ENCODE results near the gene FKBP8. TPM values are rescaled to one million over a fixed set of nuclear protein-coding genes. Genes with fewer than 3 reads are reported as not detected.
A peak's percentile ranks its signal among the peaks of the same experiment; 100 is the strongest.
"Not testable (repeated sequence)": the region's sequence is repeated elsewhere in the genome, so short reads cannot be mapped to it uniquely, and the experiment has no call there.

The FKBP8 gene
- total and polyA plus RNA-seq, 5 experiments from 2014 or later = 87.0 to 236 (median 125) TPM

DNA sequence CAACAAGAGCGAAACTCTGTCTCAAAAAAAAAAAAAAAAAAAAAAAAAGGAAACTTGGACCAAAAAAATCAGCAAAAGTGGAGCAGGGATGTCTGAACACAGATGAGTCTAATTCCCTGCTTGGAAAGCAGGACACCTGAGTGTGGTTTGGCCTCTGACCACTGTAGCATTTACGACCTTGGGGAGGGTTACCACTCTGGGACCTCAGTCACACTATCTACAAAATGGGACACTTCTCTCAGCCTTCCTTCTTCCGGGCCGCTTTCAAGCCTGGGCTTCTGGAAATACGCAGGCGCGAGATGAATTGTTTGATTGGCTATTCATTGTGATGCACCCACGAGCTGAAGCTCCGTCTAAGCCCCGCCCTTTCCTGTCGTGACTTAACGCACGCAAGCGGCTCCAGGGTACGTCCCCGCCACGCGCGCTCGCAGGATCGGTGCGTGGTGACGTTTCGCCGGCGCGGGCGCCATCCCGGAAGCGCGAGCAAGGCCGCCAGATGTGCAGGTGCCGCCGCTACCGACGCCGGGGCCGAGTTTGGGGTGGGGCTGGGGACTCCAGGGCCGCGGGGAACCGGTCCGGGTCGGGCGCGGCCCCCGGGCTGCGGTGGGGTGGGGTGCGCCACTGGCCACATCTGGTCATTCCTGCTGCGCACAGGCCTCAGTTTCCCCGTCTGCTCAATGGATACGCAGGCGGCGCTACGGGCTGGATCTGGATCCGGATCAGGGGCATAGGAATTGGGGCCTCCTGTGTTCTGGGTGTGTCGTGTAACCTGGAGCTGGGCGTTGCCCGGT lies 14.2 kb upstream of the FKBP8 start, which contains the start of gene KXD1:
KXD1 (plus strand) TSS at position 460 of the 791 bp plus-strand sequence. CDS start 4,187 bp downstream, outside the sequence.
- peak; percentile 90 to 99 (median 98) for DNase-seq
- peak; percentile 98 to 99 for ATAC-seq
- Mint-ChIP-seq H3K9me3 (no peaks in the 10 kb centered on the region), H3K27ac (peak within 1 kb of the TSS; percentile 89 to 99 (median 95)), H3K4me1 (peaks cover 11 to 30% (median 21%) of the 10 kb centered on the region in 4 donors), H3K27me3 (no peaks in the 10 kb centered on the region), H3K36me3 (peaks cover 0 to 7% (median 0%) of the 10 kb centered on the region in 3 donors), H3K4me3 (peak within 1 kb of the TSS; percentile 80 to 94 (median 90))
- POLR2A ChIA-PET = interaction anchor here (0.6 to 4.1 kb wide), 24 partner anchors 9 to 1115 kb away, joined by 3 to 52 read pairs (median 4); partner anchors contain the start of genes COPE, DDX49, ELL and FKBP8

DNA sequence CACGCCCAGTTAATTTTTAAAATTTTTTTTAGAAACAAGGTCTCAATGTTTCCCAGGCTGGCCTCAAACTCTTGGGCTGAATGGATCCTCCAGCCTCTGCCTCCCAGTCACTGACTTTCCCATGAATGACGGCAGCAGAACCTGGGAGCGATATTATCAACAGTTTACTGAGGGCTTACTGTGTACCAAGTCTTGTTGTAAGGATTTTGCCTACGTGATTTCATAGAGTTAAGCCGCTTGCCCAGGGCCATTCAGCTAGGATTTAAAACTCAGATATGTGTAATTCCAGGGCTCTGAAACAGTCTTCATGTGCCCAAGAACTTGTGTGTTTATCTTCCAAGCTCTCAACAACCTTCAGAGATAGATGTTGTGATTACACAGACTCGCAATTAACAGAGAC lies 8.3 kb upstream of the FKBP8 start:
- peak overlapping the region in 1 of 10 donors; percentile 39 for H3K27ac Mint-ChIP-seq
- H3K9me3 Mint-ChIP-seq = no peaks in the 10 kb centered on the region
- no peaks in the 10 kb centered on the region for H3K36me3 Mint-ChIP-seq
- POLR2A ChIA-PET = no interaction called here
- ATAC-seq = no peak
- DNase-seq = no peak
- H3K27me3 Mint-ChIP-seq = no peaks in the 10 kb centered on the region
- H3K4me1 Mint-ChIP-seq = no peaks in the 10 kb centered on the region
- H3K4me3 Mint-ChIP-seq = no peak overlapping the region

DNA sequence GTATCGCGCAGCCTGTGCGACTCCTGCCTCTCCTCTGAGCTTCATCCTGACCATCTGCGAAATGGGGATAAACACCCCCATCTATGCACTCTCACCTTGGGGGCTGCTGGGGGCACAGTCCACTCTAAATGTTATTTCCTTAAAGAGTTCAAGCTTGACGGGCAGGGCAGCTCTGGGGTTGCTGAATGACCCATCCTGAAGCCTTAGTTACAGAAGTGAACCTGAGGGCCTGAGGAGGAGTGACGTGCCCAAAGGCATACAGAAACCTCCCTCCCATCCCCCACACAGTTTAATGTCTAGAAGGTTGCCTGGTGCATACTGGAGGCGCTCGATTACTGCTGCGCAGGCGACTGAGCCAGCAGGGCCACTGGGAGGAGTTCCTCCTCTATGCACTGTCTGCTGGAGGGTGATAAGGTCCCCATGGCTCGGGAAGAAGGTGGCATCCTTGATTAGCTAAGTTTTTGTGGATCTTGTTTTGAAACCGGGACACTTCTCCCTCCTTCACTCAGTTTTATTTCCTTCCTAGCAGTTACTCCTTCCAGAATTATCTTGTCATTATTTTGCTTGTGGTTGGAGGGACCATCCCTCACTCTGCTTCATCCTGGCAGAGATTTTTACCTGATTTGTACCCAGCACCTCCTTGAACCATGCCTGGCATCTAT lies 572 bp upstream of the FKBP8 start:
- Mint-ChIP-seq H3K4me1 (peaks cover 7 to 36% (median 30%) of the 10 kb centered on the region in 4 donors), H3K4me3 (peak overlapping the region; percentile 86 to 94 (median 92)), H3K36me3 (peaks cover 0 to 27% (median 2%) of the 10 kb centered on the region in 3 donors), H3K9me3 (no peaks in the 10 kb centered on the region), H3K27ac (peak overlapping the region; percentile 90 to 98 (median 95)), H3K27me3 (no peaks in the 10 kb centered on the region)
- POLR2A ChIA-PET = interaction anchor here (0.8 to 2.8 kb wide), 6 partner anchors 13 to 288 kb away, joined by 4 to 29 read pairs (median 10); partner anchors contain the start of genes ELL, KXD1, REX1BD and UBA52
- peak; percentile 52 to 64 for ATAC-seq
- DNase-seq = peak in 9 of 10 donors; percentile 33 to 80 (median 57)

DNA sequence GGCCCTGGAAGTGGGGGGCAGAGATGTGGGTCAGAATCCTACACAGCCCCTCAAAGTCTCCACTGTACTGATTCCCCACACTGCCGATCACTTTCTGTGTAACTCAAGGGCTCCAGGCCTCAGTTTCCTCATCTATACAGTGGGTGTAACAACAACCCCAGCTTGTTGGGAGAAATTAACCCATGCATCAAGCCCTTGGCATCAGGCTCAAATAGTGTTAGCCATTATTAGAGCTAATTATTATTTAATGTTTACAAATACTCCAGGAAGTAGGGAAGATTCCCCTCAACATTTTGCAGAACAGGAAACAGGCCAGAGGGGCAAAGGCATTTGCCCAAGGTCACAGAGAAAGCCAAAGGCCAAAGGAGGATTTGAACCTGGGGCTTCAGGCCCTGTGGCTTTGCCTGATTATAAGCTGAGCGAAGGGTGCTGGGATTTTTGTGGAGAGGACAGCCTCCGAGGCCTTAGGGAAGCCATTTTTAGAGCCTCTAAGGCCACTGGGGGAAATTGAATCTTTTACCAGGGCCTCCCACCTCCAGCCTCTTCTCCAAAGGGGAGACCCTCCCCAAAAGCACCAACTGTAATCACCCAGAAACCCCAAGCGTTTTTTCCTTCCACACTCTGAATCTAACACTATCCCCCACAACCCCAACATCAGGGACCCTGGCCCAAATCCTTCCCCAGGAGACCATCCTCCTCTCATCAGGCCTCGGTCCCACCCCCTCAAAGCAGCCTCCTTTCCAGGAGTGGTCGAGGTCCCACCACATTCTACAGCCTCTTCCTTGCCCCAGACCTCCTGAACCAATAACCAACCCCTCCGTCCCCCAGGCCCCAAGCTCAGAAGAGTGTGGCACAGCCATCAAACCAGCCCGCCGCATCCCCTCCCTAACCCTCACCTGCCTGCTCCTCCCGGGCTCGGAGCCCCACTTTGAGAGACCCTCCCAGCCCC lies 1.1 kb downstream of the FKBP8 start:
- peak overlapping the region; percentile 82 to 97 (median 94) for H3K27ac Mint-ChIP-seq
- POLR2A ChIA-PET = interaction anchor here (0.6 to 2.1 kb wide), 14 partner anchors 9 to 693 kb away, joined by 3 to 18 read pairs (median 5); partner anchors contain the start of genes ELL, KXD1, REX1BD and UBA52
- peak overlapping the region; percentile 83 to 93 (median 89) for H3K4me3 Mint-ChIP-seq
- no peaks in the 10 kb centered on the region for H3K27me3 Mint-ChIP-seq
- peak in 1 of 10 donors; percentile 16 for DNase-seq
- peaks cover 0 to 31% (median 2%) of the 10 kb centered on the region in 3 donors for H3K36me3 Mint-ChIP-seq
- H3K4me1 Mint-ChIP-seq = peaks cover 7 to 37% (median 30%) of the 10 kb centered on the region in 4 donors
- peak; percentile 3 to 17 for ATAC-seq
- no peaks in the 10 kb centered on the region for H3K9me3 Mint-ChIP-seq

DNA sequence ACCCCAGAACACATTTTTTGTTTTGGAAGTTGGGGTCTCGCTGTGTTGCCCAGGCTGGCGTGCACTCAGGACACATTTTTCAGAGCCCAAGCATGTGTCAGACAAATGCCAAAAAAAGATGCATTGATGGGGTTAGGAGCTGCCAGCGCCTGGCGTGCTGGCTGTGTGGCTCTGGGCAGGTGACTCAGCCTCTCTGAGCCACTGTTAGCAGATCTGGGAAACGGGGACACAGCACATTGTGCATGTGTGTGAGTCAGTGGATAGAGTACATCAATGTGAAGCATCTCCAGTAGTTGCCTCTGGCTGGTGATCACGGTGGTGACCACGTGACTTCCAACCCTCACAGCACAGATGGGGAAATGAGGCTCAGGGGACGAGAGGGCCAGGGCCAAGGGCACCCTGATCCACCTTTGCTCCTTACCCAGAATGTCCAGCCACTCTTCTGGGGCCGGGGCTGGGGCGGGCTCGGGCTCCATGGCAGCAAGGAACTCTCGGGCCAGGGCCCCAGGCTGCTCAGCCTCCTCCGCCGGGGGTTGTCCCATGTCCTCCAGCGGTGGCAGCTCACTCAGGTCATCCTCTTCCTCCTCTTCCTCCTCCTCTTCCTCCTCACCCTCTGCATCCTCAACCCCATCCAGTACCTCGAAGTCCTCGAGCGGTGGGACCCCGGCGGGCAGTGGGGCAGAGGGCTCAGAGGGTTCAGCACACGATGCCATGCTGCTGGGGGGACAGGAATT lies 1.9 kb downstream of the FKBP8 start:
- H3K4me1 Mint-ChIP-seq = peaks cover 9 to 37% (median 30%) of the 10 kb centered on the region in 4 donors
- POLR2A ChIA-PET = interaction anchor here (1.2 to 2.1 kb wide), 8 partner anchors 10 to 72 kb away, joined by 3 to 18 read pairs (median 8); partner anchors contain the start of genes ELL, KXD1 and UBA52
- peaks cover 0 to 38% (median 5%) of the 10 kb centered on the region in 3 donors for H3K36me3 Mint-ChIP-seq
- H3K27me3 Mint-ChIP-seq = no peaks in the 10 kb centered on the region
- ATAC-seq (no peak), DNase-seq (no peak)
- H3K27ac Mint-ChIP-seq = peak overlapping the region in 9 of 10 donors; percentile 25 to 97 (median 93)
- peak overlapping the region; percentile 3 to 93 (median 60) for H3K4me3 Mint-ChIP-seq
- H3K9me3 Mint-ChIP-seq = no peaks in the 10 kb centered on the region

DNA sequence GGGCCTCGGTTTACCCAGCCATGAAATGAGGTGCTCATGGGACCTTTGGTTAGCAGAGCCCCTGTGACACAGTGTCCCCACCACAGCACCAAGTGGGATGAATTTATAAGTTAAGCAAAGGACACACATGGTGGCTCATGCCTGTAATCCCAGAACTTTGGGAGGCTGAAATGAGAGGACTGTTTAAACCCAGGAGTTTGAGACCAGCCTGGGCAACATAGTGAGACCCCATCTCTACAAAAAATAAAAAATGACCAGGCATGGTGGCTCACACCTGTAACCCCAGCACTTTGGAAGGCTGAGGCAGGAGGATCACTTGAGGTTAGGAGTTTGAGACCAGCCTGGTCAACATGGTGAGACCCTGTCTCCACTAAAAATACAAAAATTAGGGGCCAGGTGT lies 3.2 kb downstream of the FKBP8 start:
- not testable (repeated sequence) for H3K27me3 Mint-ChIP-seq, H3K9me3 Mint-ChIP-seq, DNase-seq, ATAC-seq
- POLR2A ChIA-PET = interaction anchor here (0.7 kb wide), 1 partner anchor 117 kb away, joined by 3 read pairs; no protein-coding TSS in a partner anchor
- Mint-ChIP-seq H3K36me3 (peaks cover 0 to 49% (median 9%) of the 10 kb centered on the region in 3 donors), H3K4me3 (peak overlapping the region in 1 of 10 donors; percentile 22), H3K4me1 (peaks cover 11 to 31% (median 30%) of the 10 kb centered on the region in 4 donors), H3K27ac (peak overlapping the region in 3 of 10 donors; percentile 18 to 69 (median 37))

DNA sequence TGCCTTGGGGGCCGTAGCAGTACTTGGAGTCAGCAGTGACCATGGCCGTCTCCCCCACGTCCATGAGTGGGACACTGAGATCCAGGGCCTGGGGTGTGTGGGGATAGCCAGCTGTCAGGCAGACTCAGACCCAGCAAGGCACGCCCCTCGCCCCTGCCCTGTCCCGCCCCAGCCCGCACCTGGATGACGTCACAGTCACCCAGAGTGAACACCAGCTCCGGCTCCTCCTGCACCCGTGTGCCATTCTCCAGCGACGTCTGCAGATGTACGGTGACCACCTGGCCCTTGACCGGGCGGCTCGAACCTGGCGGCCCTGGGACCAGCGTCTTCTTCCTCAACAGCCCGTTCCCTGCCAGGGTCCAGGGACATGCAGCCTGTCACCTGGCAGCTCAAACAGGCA lies 4.0 kb downstream of the FKBP8 start:
- H3K27ac Mint-ChIP-seq = no peak overlapping the region
- POLR2A ChIA-PET = interaction anchor here (0.7 kb wide), 1 partner anchor 83 kb away, joined by 6 read pairs; no protein-coding TSS in a partner anchor
- DNase-seq (no peak), ATAC-seq (no peak)
- peaks cover 12 to 28% (median 24%) of the 10 kb centered on the region in 4 donors for H3K4me1 Mint-ChIP-seq
- H3K36me3 Mint-ChIP-seq = peaks cover 0 to 52% (median 9%) of the 10 kb centered on the region in 3 donors
- H3K9me3 Mint-ChIP-seq = no peaks in the 10 kb centered on the region
- no peaks in the 10 kb centered on the region for H3K27me3 Mint-ChIP-seq
- no peak overlapping the region for H3K4me3 Mint-ChIP-seq

DNA sequence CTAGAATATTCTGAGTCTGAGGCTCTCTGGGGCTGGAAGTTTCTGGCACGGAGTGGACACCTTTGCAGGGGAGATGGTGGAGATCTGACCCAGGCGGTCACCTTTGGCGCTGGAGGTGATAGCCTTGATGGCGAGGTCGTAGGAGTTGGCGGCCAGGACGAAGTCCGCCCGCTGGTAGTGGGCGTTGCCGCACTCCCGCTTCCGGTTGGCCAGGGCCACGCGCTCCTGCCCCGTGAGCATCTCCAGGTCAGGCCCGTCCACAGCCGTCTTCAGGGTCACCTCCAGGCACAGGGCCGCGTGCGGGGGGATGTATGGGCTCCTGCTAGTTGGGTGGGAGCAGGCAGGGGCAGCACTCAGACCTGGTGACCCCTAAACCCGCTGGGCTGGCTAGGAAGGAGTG lies 5.3 kb downstream of the FKBP8 start:
- Mint-ChIP-seq H3K9me3 (no peaks in the 10 kb centered on the region), H3K4me1 (peaks cover 9 to 20% (median 18%) of the 10 kb centered on the region in 4 donors), H3K27me3 (no peaks in the 10 kb centered on the region), H3K27ac (no peak overlapping the region), H3K36me3 (peaks cover 0 to 57% (median 11%) of the 10 kb centered on the region in 3 donors), H3K4me3 (peak overlapping the region in 1 of 10 donors; percentile 26)
- DNase-seq (no peak), ATAC-seq (no peak)
- POLR2A ChIA-PET = interaction anchor here (0.9 to 1.1 kb wide), 3 partner anchors 12 to 50 kb away, joined by 3 to 4 read pairs (median 4); partner anchors contain the start of gene KXD1

DNA sequence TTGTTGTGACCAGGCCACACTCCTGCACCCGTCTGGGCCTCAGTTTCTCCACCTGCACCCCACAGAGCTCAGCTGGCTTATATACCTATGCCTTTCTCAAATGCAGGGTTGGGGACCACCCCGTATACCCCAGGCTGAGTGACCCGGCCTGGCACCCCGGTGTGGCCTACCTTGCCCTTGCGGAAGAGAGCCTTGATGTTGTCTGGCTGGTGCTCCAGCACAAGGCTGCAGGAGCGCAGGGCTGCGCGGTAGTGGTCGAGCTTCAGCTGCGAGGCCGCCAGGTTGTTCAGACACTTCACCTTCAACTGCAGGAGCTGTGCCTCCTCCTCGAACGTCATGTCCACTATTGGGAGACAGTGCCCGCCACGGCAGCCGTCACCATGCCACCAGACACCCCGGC lies 5.9 kb downstream of the FKBP8 start:
- Mint-ChIP-seq H3K4me1 (peaks cover 7 to 16% (median 15%) of the 10 kb centered on the region in 4 donors), H3K27ac (no peak overlapping the region), H3K27me3 (no peaks in the 10 kb centered on the region), H3K4me3 (no peak overlapping the region), H3K36me3 (peaks cover 0 to 59% (median 11%) of the 10 kb centered on the region in 3 donors), H3K9me3 (no peaks in the 10 kb centered on the region)
- POLR2A ChIA-PET = interaction anchor here (0.9 to 1.1 kb wide), 2 partner anchors 11 to 20 kb away, joined by 4 read pairs; partner anchors contain the start of gene KXD1
- DNase-seq = no peak
- ATAC-seq = no peak

DNA sequence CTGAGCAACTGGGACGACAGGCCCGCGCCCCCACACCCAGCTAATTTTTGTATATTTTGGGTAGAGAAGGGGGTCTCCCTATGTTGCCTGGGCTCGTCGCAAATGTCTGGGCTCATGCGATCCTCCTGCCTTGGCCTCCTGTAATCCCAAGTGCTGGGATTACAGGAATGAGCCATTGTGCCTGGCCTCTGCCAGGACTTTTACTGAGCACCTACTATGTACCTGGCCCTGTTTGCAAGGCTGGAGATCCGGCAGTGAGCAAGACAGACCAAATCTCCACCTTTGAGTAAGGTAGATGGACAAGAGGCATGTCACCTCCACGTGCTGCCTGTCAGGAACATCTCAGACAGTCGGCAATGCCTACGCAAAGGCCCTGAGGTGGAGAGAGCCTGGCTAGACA lies 6.9 kb downstream of the FKBP8 start:
- no peak overlapping the region for H3K4me3 Mint-ChIP-seq
- no peaks in the 10 kb centered on the region for H3K9me3 Mint-ChIP-seq
- DNase-seq (no peak), ATAC-seq (no peak)
- POLR2A ChIA-PET = no interaction called here
- peak overlapping the region in 5 of 10 donors; percentile 34 to 82 (median 57) for H3K27ac Mint-ChIP-seq
- H3K4me1 Mint-ChIP-seq = peaks cover 7 to 8% (median 7%) of the 10 kb centered on the region in 4 donors
- H3K27me3 Mint-ChIP-seq = no peaks in the 10 kb centered on the region
- H3K36me3 Mint-ChIP-seq = peaks cover 0 to 60% (median 11%) of the 10 kb centered on the region in 3 donors

DNA sequence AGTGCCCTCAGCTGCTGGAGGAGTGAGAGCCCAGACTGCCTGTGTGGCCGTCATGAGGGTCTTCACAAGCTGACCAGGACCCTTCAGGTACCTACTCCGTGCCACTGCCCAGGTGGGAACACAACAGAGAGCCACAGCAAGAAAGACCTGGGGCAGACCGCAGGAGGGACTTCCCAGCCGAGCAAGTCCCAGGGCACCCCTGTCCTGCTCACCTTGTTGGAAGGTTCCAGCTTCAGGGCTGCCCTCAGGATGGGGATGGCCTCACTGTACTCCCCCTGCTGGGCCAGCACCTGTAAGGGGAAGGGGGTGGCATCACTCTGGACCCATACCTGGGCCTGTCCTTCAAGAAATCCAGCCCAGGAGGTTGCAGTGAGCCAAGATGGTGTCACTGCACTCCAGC lies 10.3 kb downstream of the FKBP8 start:
- POLR2A ChIA-PET = interaction anchor here (1.6 kb wide), 1 partner anchor 10 kb away, joined by 4 read pairs; no protein-coding TSS in a partner anchor
- Mint-ChIP-seq H3K27ac (no peak overlapping the region), H3K9me3 (no peaks in the 10 kb centered on the region), H3K36me3 (peaks cover 0 to 39% (median 9%) of the 10 kb centered on the region in 3 donors), H3K27me3 (no peaks in the 10 kb centered on the region), H3K4me1 (peaks cover 0 to 7% (median under 1%) of the 10 kb centered on the region in 4 donors), H3K4me3 (no peak overlapping the region)
- ATAC-seq = no peak
- no peak for DNase-seq
